ENCODE measurements around the gene ZCWPW2. TPM values are rescaled to one million over a fixed set of nuclear protein-coding genes. Genes with fewer than 3 reads are reported as not detected.

The ZCWPW2 gene
- total RNA-seq, 1 experiment from 2014 or later = 0.28 TPM

DNA sequence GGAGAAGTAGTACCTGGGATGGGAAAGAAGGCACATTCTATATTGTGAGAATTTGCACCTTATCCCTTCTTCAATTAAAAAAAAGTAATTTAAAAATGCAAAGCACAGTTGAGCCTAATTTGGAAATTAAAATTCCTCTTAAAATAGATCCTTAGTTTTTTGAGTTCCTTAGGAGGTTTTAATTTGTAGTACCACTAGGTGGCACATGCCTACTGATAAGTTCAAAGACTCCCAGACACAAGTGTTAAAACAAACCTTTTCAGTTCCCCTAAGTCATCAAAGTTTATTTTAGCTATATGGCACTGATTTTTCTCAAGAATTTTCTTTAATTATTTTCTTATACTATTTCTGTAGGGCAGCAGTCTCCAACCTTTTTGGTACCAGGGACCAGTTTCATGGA is 127.7 kb downstream of the ZCWPW2 start:
- peak; percentile 13 for DNase-seq
- H3K27me3 ChIP-seq (ENCODE audit: control insufficient read depth, insufficient read depth, low read length) = no peaks in the 10 kb centered on the region
- H3K36me3 ChIP-seq (replicated peaks; ENCODE audit: control insufficient read depth, insufficient read depth, low read length) = no peaks in the 10 kb centered on the region
- no peak overlapping the region for H3K4me3 ChIP-seq (ENCODE audit: insufficient read depth, low read depth, low read length)

DNA sequence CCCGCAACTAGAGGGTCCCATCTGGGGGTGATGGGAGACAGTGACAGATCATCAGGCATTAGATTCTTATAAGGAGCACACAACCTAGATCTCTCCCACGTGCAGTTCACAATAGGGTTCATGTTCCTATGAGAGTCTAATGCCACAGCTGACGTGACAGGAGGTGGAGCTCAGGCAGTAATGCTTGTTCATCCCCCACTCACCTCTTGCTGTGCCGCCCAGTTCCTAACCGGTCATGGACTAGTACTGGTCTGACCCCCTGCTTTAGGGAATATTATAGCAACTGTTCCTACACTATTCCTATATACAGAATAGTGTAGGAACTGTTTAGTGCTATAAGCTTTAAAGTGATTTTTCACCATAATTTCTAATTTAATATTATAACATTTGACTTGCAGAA is 128.2 kb downstream of the ZCWPW2 start:
- Histone ChIP-seq H3K27me3 (ENCODE audit: control insufficient read depth, insufficient read depth, low read length) (no peaks in the 10 kb centered on the region), H3K4me3 (ENCODE audit: insufficient read depth, low read depth, low read length) (no peak overlapping the region)
- DNase-seq = no peak

DNA sequence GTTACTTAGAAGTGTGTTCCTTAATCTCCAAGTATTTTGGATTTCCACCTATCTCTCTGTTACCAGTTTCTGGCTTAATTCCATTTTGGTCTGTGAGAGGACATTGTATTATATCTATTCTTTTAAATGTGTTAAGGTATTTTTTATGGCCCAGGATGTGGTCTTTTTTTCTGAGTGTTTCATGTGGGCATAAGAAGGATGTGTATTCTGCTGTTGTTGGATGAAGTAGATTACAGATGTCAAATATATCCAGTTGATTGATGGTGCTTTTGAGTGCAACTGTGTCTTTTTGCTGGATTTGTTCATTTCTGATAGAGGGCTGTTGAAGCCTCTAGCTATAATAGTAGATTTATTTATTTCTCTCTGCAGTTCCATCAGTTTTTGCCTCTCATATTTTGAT is 136.6 kb downstream of the ZCWPW2 start:
- H3K27me3 ChIP-seq (ENCODE audit: control insufficient read depth, insufficient read depth, low read length) = no peaks in the 10 kb centered on the region
- no peaks in the 10 kb centered on the region for H3K36me3 ChIP-seq (replicated peaks; ENCODE audit: control insufficient read depth, insufficient read depth, low read length)
- no peak for DNase-seq
- no peak overlapping the region for H3K4me3 ChIP-seq (ENCODE audit: insufficient read depth, low read depth, low read length)

More for the DNA sequence above, 128.2 kb downstream of the ZCWPW2 start:
- H3K36me3 ChIP-seq (replicated peaks; ENCODE audit: control insufficient read depth, insufficient read depth, low read length) = no peaks in the 10 kb centered on the region

DNA sequence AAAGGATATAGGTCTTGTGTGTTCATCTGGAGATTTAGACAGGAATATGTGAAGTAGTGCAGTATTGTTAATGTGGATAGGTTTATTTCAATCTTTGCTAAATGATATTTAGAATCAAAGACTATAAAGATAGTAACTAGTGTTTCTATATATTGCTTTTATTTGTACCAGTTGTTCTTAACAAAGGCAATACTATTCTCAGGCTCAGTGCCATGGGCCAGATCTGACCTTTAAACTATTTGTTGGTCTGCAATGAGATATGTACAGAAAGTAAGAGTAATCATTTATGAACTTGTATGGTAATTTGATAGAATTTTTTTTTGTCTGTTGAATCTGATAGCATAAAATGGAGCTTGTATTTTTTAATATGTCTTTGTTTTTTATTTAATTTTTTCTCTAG is 146.8 kb downstream of the ZCWPW2 start:
- H3K27me3 ChIP-seq (ENCODE audit: control insufficient read depth, insufficient read depth, low read length) = no peaks in the 10 kb centered on the region
- H3K36me3 ChIP-seq (replicated peaks; ENCODE audit: control insufficient read depth, insufficient read depth, low read length) = no peaks in the 10 kb centered on the region
- no peak for DNase-seq
- no peak overlapping the region for H3K4me3 ChIP-seq (ENCODE audit: insufficient read depth, low read depth, low read length)

DNA sequence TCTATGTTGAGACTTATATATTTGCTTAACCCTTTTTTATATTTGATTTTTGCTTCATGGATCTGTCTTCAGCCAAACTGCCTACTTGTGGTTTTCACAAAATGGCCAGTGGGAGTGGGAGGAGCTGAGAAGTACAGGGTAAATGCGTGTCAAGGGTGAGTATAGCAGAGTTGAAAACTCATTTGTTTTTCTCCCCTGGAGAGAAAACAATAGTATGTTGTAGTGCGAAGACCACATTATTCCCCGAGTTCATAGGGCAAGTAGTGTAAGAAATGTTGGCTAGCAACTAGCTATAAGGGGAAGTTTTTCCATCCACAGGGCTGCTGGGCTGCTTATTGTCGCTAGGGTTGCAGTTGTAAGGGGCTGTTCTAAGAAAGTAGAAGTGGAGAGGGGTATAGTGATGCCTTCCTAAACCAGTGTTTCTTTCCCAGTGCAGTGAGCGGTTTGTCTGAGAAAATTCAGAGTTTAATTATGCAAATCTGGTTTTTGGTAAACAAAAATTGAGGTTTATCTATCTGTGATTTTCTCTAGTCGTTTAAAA is 153.9 kb downstream of the ZCWPW2 start:
- Histone ChIP-seq H3K27me3 (ENCODE audit: control insufficient read depth, insufficient read depth, low read length) (no peaks in the 10 kb centered on the region), H3K4me3 (ENCODE audit: insufficient read depth, low read depth, low read length) (no peak overlapping the region), H3K36me3 (replicated peaks; ENCODE audit: control insufficient read depth, insufficient read depth, low read length) (no peaks in the 10 kb centered on the region)
- no peak for DNase-seq

DNA sequence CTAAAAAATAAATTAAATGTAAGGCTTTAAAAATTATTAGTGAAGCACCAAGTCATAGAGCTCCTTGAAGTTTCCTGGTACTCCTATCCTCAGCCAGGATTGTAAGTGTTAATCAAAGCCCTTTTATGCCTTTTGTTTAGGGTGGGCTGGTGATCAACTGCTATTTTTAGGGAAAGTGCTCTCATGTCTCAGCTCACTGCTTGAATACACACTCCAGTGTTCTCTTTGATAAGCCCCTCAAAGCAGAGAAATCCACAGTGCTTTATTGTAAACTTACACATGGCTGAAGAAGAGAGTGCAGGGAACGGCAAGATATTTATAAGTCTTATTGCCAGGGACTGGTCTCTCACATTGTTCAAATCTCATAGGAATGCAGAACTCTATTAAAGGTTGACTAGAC is 156.5 kb downstream of the ZCWPW2 start:
- DNase-seq = no peak
- Histone ChIP-seq H3K4me3 (ENCODE audit: insufficient read depth, low read depth, low read length) (no peak overlapping the region), H3K27me3 (ENCODE audit: control insufficient read depth, insufficient read depth, low read length) (no peaks in the 10 kb centered on the region), H3K36me3 (replicated peaks; ENCODE audit: control insufficient read depth, insufficient read depth, low read length) (no peaks in the 10 kb centered on the region)

DNA sequence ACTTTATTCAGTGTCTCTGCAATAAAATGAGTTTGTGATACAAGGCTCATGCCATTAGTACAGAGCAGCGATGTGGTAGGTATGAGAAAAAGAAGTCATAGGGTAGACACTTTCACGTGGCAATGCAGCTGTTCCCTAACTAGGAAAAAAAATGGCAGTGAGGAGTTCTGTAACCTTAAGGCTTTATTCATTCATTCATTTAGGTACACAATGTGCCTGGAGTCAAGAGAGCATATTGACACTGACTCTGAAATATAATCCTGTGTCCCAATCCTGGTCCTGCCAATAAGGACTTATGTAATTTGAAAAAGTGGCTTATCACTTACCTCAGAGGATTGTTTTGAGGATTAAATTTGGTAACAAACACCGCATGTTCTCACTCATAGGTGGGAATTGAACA is 173.1 kb downstream of the ZCWPW2 start:
- Histone ChIP-seq H3K4me3 (ENCODE audit: insufficient read depth, low read depth, low read length) (no peak overlapping the region), H3K27me3 (ENCODE audit: control insufficient read depth, insufficient read depth, low read length) (no peaks in the 10 kb centered on the region), H3K36me3 (replicated peaks; ENCODE audit: control insufficient read depth, insufficient read depth, low read length) (no peaks in the 10 kb centered on the region)
- no peak for DNase-seq

DNA sequence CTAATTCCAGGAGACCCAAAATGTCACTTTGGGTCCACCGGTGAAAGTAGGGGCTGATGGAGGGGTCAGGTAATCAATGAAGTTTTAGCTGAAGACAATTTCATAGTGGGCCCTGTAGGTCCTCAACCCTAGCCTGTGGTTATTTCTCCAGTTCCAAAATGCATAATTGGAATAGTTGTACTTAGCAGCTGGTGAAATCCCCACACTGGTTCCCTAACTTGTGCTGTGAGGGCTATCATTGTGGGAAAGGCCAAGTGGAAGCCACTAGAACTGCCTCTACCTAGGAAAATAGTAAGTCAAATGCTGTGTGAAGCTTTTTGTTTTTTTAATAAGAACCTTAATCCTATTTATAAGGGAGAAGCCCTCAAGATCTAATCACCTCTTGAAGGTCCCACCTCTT is 193.8 kb downstream of the ZCWPW2 start:
- no peak overlapping the region for H3K4me3 ChIP-seq (ENCODE audit: insufficient read depth, low read depth, low read length)
- DNase-seq = no peak

DNA sequence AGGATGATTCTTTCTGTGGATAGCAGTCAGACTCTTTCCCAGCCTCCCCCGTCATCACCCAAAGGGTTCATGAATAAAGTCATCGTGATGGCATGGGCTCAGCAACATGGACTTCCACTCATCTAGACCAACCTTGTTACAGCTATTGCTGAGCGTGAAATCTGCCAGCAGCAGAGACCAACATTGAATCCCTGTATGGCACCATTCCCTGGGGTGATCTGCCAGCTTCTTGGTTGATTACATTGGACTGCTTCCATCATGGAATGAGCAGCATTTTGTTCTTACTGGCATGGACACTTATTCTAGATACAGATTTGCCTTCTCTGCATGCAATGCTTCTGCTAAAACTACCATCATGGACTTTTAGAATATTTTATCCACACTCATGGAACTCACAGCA is 195.7 kb downstream of the ZCWPW2 start:
- H3K4me3 ChIP-seq (ENCODE audit: insufficient read depth, low read depth, low read length) = no peak overlapping the region
- no peak for DNase-seq
- no peaks in the 10 kb centered on the region for H3K27me3 ChIP-seq (ENCODE audit: control insufficient read depth, insufficient read depth, low read length)
- no peaks in the 10 kb centered on the region for H3K36me3 ChIP-seq (replicated peaks; ENCODE audit: control insufficient read depth, insufficient read depth, low read length)

More for the DNA sequence above, 193.8 kb downstream of the ZCWPW2 start:
- Histone ChIP-seq H3K36me3 (replicated peaks; ENCODE audit: control insufficient read depth, insufficient read depth, low read length) (no peaks in the 10 kb centered on the region), H3K27me3 (ENCODE audit: control insufficient read depth, insufficient read depth, low read length) (no peaks in the 10 kb centered on the region)

DNA sequence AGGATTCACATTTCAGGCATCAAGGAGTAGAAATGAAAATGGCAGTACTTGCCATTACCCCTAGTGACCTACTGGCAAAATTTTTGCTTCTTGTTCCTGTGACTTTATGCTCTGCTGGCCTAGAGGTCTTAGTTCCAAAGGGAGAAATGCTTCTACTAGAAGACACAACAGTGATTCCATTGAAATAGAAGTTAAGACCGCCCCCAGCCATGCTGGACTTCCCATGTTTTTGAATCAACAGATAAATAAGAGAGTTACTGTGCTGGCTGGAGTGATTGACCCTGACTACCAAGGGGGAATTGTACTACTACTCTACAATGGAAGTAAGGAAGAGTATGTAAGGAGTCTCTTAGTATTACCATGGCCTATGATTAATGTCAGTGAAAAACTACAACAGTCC is 196.3 kb downstream of the ZCWPW2 start:
- no peaks in the 10 kb centered on the region for H3K36me3 ChIP-seq (replicated peaks; ENCODE audit: control insufficient read depth, insufficient read depth, low read length)
- no peaks in the 10 kb centered on the region for H3K27me3 ChIP-seq (ENCODE audit: control insufficient read depth, insufficient read depth, low read length)
- DNase-seq = no peak
- H3K4me3 ChIP-seq (ENCODE audit: insufficient read depth, low read depth, low read length) = no peak overlapping the region

DNA sequence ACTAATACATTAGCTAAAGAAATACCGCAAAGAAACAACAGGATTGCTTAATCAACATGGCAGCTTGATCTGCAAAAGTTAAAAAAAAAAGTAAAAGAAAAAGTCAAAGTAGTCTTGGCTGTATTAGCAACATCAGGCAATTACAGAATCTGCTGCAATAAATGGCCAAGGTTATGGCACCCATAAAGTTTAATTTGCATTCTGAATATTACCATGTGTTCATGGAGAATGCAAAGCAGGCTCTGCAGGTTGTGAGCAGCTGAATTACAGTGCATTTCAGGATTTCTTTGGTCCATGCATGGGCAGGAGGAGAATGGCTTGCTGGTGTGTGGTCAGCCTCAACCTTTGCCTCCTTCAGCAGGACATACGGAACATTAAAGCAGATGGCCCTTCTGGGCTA is 199.2 kb downstream of the ZCWPW2 start:
- no peak overlapping the region for H3K4me3 ChIP-seq (ENCODE audit: insufficient read depth, low read depth, low read length)

DNA sequence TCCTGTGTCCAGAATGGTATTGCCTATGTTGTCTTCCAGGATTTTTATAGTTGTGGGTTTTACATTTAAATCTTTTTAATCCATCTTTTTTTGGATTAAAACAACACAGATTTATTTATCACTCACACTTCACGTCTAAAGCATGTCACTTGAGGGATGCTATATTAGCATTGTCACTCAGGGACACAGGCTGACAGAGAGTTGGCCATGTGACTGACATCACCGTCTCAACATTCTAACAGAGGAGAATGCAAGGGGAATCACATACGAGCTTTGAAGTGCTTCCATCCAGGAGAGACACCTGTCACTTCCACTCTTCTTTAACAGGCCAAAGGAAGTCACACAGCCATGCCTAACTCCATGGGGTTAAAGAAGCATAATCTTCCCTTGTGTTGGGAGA is 204.7 kb downstream of the ZCWPW2 start:
- Histone ChIP-seq H3K27me3 (ENCODE audit: control insufficient read depth, insufficient read depth, low read length) (no peaks in the 10 kb centered on the region), H3K36me3 (replicated peaks; ENCODE audit: control insufficient read depth, insufficient read depth, low read length) (no peaks in the 10 kb centered on the region), H3K4me3 (ENCODE audit: insufficient read depth, low read depth, low read length) (no peak overlapping the region)
- no peak for DNase-seq

More for the DNA sequence above, 199.2 kb downstream of the ZCWPW2 start:
- Histone ChIP-seq H3K27me3 (ENCODE audit: control insufficient read depth, insufficient read depth, low read length) (no peaks in the 10 kb centered on the region), H3K36me3 (replicated peaks; ENCODE audit: control insufficient read depth, insufficient read depth, low read length) (no peaks in the 10 kb centered on the region)
- DNase-seq = no peak

DNA sequence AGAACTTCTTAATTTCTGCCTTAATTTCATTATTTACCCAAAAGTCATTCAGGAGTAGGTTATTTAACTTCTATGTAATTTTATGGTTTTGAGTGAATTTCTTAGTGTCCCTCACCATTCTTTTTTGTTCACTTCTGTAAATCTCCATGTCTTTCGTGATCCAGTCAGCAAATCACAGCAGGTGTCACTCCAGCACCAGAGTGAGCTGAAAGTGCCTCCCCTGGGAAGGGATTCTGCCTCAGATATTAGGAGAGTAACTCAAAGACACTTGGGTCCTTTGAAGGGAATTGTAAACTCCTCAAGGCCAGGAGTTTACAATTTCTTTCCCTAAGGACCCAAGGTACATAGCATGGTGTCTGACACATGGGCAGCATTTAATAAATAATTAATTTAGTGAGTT is 207.7 kb downstream of the ZCWPW2 start:
- no peaks in the 10 kb centered on the region for H3K27me3 ChIP-seq (ENCODE audit: control insufficient read depth, insufficient read depth, low read length)
- peak; percentile 11 for DNase-seq
- no peak overlapping the region for H3K4me3 ChIP-seq (ENCODE audit: insufficient read depth, low read depth, low read length)
- no peaks in the 10 kb centered on the region for H3K36me3 ChIP-seq (replicated peaks; ENCODE audit: control insufficient read depth, insufficient read depth, low read length)

DNA sequence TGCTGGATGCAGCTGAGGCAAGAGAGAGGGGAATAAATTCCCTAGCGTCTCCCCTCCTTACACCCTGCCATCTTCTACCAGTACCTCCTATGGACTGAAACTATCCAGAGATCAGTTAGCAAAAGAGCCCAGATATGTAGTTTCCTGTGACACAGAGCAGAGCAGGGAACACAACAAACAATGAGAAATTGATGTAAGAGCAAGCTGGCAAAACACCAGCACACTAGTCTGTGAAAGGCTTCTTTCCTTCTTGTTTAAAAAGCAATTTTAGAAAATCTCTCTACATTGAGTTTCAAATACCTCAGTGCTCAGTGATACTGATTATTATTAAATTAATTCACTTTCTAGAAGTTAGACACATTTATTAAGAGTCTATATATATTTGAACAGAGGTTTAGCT is 215.7 kb downstream of the ZCWPW2 start:
- Histone ChIP-seq H3K4me3 (ENCODE audit: insufficient read depth, low read depth, low read length) (no peak overlapping the region), H3K27me3 (ENCODE audit: control insufficient read depth, insufficient read depth, low read length) (no peaks in the 10 kb centered on the region), H3K36me3 (replicated peaks; ENCODE audit: control insufficient read depth, insufficient read depth, low read length) (no peaks in the 10 kb centered on the region)
- no peak for DNase-seq

DNA sequence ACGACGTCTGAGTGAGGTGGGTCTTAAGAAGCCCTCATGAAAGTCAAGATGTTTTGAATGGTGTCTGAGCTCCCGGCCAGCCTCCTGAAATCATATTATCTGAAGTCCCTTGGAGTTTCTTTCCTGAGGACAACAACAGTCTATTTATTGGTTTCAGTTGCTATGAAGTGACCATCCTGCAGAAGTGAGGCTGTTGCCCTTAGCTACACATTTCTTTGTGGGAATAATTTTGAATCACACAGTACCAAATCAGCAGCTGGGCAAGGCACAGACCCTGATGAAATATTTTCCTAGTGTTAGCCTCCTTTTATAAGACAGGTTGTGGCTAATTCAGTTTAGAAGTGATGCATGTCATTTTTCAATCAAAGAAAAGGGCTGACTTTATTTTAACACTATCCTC is 220.8 kb downstream of the ZCWPW2 start:
- H3K36me3 ChIP-seq (replicated peaks; ENCODE audit: control insufficient read depth, insufficient read depth, low read length) = no peaks in the 10 kb centered on the region
- no peak overlapping the region for H3K4me3 ChIP-seq (ENCODE audit: insufficient read depth, low read depth, low read length)
- DNase-seq = no peak
- peaks cover 6% of the 10 kb centered on the region for H3K27me3 ChIP-seq (ENCODE audit: control insufficient read depth, insufficient read depth, low read length)

DNA sequence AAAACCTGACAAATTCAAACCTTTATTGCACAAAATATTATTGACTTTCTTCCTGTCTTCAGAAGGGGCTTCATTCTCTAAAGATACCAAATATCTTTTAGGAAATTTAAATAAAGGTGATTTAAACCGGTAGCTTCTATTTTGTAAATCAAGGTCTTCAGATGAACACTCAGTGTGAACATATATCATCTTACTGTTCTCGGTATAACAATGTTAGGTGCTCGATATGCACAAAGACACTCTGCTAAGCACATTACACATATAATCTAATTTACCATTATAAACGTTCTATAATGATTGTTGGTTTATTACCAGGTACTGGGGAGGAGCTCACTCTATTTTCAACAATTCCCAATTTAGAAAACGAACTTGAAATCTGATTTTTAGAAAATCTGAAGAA is 225.5 kb downstream of the ZCWPW2 start:
- DNase-seq = no peak
- peaks cover 36% of the 10 kb centered on the region for H3K27me3 ChIP-seq (ENCODE audit: control insufficient read depth, insufficient read depth, low read length)
- H3K36me3 ChIP-seq (replicated peaks; ENCODE audit: control insufficient read depth, insufficient read depth, low read length) = no peaks in the 10 kb centered on the region
- no peak overlapping the region for H3K4me3 ChIP-seq (ENCODE audit: insufficient read depth, low read depth, low read length)
